HG03280 (cell line): ENCODE data around the gene SPCS2.
"Not testable (repeated sequence)": the region's sequence is repeated elsewhere in the genome, so short reads cannot be mapped to it uniquely, and the experiment has no call there.

Experiments used
- ATAC-seq: cut with Tn5 transposase; IDR thresholded peaks from one replicate; pipeline ENCODE4 v1.9.1; 2021; ENCODE audit warnings: mild to moderate bottlenecking, moderate library complexity; ENCODE audit not compliant: unreplicated experiment

The SPCS2 gene

GRCh38 chr11:75000975-75001354, 51.9 kb downstream of the SPCS2 start:
- ATAC-seq = no peak

GRCh38 chr11:75001686-75002085, 52.6 kb downstream of the SPCS2 start:
- no peak for ATAC-seq

GRCh38 chr11:75002516-75002915, 53.5 kb downstream of the SPCS2 start:
- ATAC-seq = no peak

GRCh38 chr11:75004215-75004614, 55.1 kb downstream of the SPCS2 start:
- ATAC-seq = no peak

- ATAC-seq = no peak
Observed at GRCh38 chr11:75011357-75011756, 62.3 kb downstream of the SPCS2 start.

GRCh38 chr11:75011872-75012271, 62.8 kb downstream of the SPCS2 start:
- no peak for ATAC-seq

GRCh38 chr11:75013051-75013450, 64.0 kb downstream of the SPCS2 start:
- no peak for ATAC-seq

GRCh38 chr11:75014129-75014528, 65.1 kb downstream of the SPCS2 start:
- ATAC-seq = no peak

- ATAC-seq = not testable (repeated sequence)
Observed at GRCh38 chr11:75019200-75019599, 70.1 kb downstream of the SPCS2 start.

GRCh38 chr11:75020328-75020727, 71.3 kb downstream of the SPCS2 start:
- ATAC-seq = not testable (repeated sequence)

GRCh38 chr11:75022296-75022695, 73.2 kb downstream of the SPCS2 start:
- ATAC-seq = no peak

- ATAC-seq = peak; percentile 83
Observed at GRCh38 chr11:75022759-75023396, 73.8 kb downstream of the SPCS2 start.

GRCh38 chr11:75023446-75024067, 74.5 kb downstream of the SPCS2 start:
- ATAC-seq = no peak

GRCh38 chr11:75024068-75024449, 75.0 kb downstream of the SPCS2 start:
- no peak for ATAC-seq

- no peak for ATAC-seq
Observed at GRCh38 chr11:75024764-75025211, 75.7 kb downstream of the SPCS2 start.

GRCh38 chr11:75025561-75025960, 76.5 kb downstream of the SPCS2 start:
- no peak for ATAC-seq

GRCh38 chr11:75028321-75028720, 79.3 kb downstream of the SPCS2 start:
- no peak for ATAC-seq
